K562 (cell line): ENCODE results near the gene EFNB3. TPM values are rescaled to one million over a fixed set of nuclear protein-coding genes. Genes with fewer than 3 reads are reported as not detected.
A peak's percentile ranks its signal among the peaks of the same experiment; 100 is the strongest.

Experiments used
- EGR1 ChIP-seq: fragments of 450-650 bp; conservative IDR thresholded peaks from 2 replicates; pipeline ENCODE4 v1.6.1; 2017; ENCODE audit warnings: mild to moderate bottlenecking
- ETS1 ChIP-seq: conservative IDR thresholded peaks from 2 replicates; pipeline ENCODE4 v1.6.1; 2011; ENCODE audit warnings: low read depth, mild to moderate bottlenecking, low read length; ENCODE audit not compliant: control insufficient read depth
- GTF2E2 ChIP-seq: fragments of 200-800 bp; sonication (Bioruptor generic); IDR thresholded peaks from 2 replicates; pipeline ENCODE4 v1.6.1; 2016; ENCODE audit warnings: missing genetic modification characterization, missing compliant biosample characterization
- MBD2 ChIP-seq: sonication (generic); IDR thresholded peaks from 2 replicates; pipeline ENCODE4 v1.6.1; 2016; ENCODE audit warnings: low read depth, borderline replicate concordance
- NFRKB ChIP-seq: fragments of 450-650 bp; IDR thresholded peaks from 2 replicates; pipeline ENCODE4 v1.6.1; 2016; ENCODE audit warnings: low read depth
- ZNF507 ChIP-seq: conservative IDR thresholded peaks from 2 replicates; pipeline ENCODE4 v1.6.1; 2017; ENCODE audit warnings: missing genetic modification characterization, missing compliant biosample characterization
- ZNF717 ChIP-seq: fragments of 250-450 bp; sonication (Bioruptor Pico); IDR thresholded peaks from 2 replicates; pipeline ENCODE4 v1.5.0; 2021
- polyA plus RNA-seq, 8 experiments: library from polyadenylated mRNA; depleted of rRNA in 4 of 8; stranded (reverse) in 5 of 8; unstranded in 3 of 8; fragments of >200 nt; fragmentation: Nextera tagmentation in 2 of 8; fragmentation: Illumina TruSeq in 1 of 8; extraction: Ambion mirVana in 2 of 8; extraction: Trizol in 1 of 8; gene quantifications; 2 replicates each; pipeline versions ENCODE4 v1.2.1 to v1.2.3, GENCODE V29; 2011 to 2014; ENCODE audit warnings: inconsistent platforms in 1 of 8, missing spikeins in 1 of 8
- total RNA-seq, 7 experiments: library from RNA; depleted of rRNA in 6 of 7; stranded (reverse); fragments of >200 nt in 6 of 7; fragmentation: Illumina TruSeq in 2 of 7; extraction: Trizol in 2 of 7; gene quantifications; 2 replicates each; pipeline versions ENCODE4 v1.2.1 to v1.2.3, GENCODE V29; 2011 to 2021; ENCODE audit warnings: low replicate concordance in 1 of 7
- TF ChIP-seq, protein P1 (sequence below): sonication (generic); formaldehyde crosslinking; IDR thresholded peaks from 2 replicates; pipeline ENCODE4 v1.9.0; 2022; ENCODE audit warnings: mild to moderate bottlenecking, missing genetic modification reagents
- TF ChIP-seq, protein P2 (sequence below): sonication (generic); formaldehyde crosslinking; IDR thresholded peaks from 2 replicates; pipeline ENCODE4 v1.8.0; 2023; ENCODE audit warnings: mild to moderate bottlenecking, missing genetic modification reagents
- TF ChIP-seq, protein P3 (sequence below), 2 experiments: fragments of 450-650 bp in 1 of 2; sonication (generic) in 1 of 2; formaldehyde crosslinking in 1 of 2; IDR thresholded peaks; 2 replicates each; pipeline versions ENCODE4 v1.7.1 to v1.9.0; 2016 to 2022; ENCODE audit warnings: inconsistent platforms in 1 of 2, mild to moderate bottlenecking in 1 of 2, missing genetic modification reagents in 1 of 2

The EFNB3 gene
- total and polyA plus RNA-seq, 9 of the 15 experiments (the other 6 are each of a cell fraction or from before 2014, with no cell fraction given), result not detected

DNA sequence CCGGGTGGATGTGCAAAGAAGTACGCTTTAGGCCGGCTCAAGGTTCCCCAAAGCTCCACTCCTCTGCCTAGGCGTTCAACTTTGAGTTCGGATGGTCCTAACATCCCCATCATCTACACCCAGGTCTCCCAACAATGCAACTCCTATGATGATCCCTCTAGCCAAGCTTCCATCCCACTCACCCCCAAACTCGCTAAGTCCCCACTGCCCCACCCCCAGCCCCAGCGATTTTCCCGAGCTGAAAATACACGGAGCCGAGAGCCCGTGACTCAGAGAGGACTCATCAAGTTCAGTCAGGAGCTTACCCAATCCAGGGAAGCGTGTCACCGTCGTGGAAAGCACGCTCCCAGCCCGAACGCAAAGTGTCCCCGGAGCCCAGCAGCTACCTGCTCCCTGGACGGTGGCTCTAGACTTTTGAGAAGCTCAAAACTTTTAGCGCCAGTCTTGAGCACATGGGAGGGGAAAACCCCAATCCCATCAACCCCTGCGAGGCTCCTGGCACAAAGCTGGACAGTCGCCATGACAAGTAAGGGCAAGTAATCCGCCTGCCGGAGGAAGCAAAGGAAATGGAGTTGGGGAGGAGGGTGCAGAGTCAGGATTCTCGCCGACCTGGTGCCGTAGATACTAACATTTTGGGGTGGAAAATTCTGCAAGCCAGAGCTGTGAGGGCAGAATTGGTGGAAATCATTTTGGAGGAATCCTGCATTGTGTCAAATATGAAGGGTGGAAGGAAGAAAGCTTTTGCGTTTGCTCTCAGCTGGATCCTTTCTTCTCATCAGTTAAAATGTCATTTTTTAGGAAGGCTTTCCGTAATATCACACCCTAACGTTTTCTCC, 17.7 kb upstream of the EFNB3 start, which contains the start of gene TP53 (continued):
- TF ChIP-seq ETS1 (peak; percentile 72), MBD2 (peak; percentile 79), NFRKB (0 out of 2 replicates have a peak, but pooled peaks have one; percentile 81), GTF2E2 (tag) (peak; percentile 91; the same call in 1 of the 2 replicates), EGR1 (0 out of 2 replicates have a peak, but pooled peaks have one; percentile 15), ZNF717 (CRISPR knock-in tag) (peak; percentile 40; the same call in 1 of the 2 replicates), ZNF507 (tag) (no peak)
- TF ChIP-seq, protein P1, sequence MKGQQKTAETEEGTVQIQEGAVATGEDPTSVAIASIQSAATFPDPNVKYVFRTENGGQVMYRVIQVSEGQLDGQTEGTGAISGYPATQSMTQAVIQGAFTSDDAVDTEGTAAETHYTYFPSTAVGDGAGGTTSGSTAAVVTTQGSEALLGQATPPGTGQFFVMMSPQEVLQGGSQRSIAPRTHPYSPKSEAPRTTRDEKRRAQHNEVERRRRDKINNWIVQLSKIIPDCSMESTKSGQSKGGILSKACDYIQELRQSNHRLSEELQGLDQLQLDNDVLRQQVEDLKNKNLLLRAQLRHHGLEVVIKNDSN (CRISPR knock-in tag), result peak; percentile 66; the same call in 1 of the 2 replicates
- TF ChIP-seq, protein P2, sequence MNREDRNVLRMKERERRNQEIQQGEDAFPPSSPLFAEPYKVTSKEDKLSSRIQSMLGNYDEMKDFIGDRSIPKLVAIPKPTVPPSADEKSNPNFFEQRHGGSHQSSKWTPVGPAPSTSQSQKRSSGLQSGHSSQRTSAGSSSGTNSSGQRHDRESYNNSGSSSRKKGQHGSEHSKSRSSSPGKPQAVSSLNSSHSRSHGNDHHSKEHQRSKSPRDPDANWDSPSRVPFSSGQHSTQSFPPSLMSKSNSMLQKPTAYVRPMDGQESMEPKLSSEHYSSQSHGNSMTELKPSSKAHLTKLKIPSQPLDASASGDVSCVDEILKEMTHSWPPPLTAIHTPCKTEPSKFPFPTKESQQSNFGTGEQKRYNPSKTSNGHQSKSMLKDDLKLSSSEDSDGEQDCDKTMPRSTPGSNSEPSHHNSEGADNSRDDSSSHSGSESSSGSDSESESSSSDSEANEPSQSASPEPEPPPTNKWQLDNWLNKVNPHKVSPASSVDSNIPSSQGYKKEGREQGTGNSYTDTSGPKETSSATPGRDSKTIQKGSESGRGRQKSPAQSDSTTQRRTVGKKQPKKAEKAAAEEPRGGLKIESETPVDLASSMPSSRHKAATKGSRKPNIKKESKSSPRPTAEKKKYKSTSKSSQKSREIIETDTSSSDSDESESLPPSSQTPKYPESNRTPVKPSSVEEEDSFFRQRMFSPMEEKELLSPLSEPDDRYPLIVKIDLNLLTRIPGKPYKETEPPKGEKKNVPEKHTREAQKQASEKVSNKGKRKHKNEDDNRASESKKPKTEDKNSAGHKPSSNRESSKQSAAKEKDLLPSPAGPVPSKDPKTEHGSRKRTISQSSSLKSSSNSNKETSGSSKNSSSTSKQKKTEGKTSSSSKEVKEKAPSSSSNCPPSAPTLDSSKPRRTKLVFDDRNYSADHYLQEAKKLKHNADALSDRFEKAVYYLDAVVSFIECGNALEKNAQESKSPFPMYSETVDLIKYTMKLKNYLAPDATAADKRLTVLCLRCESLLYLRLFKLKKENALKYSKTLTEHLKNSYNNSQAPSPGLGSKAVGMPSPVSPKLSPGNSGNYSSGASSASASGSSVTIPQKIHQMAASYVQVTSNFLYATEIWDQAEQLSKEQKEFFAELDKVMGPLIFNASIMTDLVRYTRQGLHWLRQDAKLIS, result peak; percentile 88
- TF ChIP-seq, protein P3, sequence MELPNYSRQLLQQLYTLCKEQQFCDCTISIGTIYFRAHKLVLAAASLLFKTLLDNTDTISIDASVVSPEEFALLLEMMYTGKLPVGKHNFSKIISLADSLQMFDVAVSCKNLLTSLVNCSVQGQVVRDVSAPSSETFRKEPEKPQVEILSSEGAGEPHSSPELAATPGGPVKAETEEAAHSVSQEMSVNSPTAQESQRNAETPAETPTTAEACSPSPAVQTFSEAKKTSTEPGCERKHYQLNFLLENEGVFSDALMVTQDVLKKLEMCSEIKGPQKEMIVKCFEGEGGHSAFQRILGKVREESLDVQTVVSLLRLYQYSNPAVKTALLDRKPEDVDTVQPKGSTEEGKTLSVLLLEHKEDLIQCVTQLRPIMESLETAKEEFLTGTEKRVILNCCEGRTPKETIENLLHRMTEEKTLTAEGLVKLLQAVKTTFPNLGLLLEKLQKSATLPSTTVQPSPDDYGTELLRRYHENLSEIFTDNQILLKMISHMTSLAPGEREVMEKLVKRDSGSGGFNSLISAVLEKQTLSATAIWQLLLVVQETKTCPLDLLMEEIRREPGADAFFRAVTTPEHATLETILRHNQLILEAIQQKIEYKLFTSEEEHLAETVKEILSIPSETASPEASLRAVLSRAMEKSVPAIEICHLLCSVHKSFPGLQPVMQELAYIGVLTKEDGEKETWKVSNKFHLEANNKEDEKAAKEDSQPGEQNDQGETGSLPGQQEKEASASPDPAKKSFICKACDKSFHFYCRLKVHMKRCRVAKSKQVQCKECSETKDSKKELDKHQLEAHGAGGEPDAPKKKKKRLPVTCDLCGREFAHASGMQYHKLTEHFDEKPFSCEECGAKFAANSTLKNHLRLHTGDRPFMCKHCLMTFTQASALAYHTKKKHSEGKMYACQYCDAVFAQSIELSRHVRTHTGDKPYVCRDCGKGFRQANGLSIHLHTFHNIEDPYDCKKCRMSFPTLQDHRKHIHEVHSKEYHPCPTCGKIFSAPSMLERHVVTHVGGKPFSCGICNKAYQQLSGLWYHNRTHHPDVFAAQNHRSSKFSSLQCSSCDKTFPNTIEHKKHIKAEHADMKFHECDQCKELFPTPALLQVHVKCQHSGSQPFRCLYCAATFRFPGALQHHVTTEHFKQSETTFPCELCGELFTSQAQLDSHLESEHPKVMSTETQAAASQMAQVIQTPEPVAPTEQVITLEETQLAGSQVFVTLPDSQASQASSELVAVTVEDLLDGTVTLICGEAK (IDR thresholded peaks at IDR 0.05), result peak; percentile 22; the same call in 1 of the 2 replicates
- TF ChIP-seq, protein P3 (CRISPR knock-in tag; IDR thresholded peaks at IDR 0.05), result 0 out of 2 replicates have a peak, but pooled peaks have one; percentile 34
